ENCODE measurements around the gene SRSF7. TPM values are rescaled to one million over a fixed set of nuclear protein-coding genes. Genes with fewer than 3 reads are reported as not detected.
A peak's percentile ranks its signal among the peaks of the same experiment; 100 is the strongest.

SRSF7 gene
- total and polyA plus RNA-seq, 9 of the 15 experiments (the other 6 are each of a cell fraction or from before 2014, with no cell fraction given) = 219 to 726 (median 375) TPM

GRCh38 chr2:38750011-38750890 is 910 bp downstream of the SRSF7 start (continued):
- TF ChIP-seq IRF9 (tag; IDR thresholded peaks at IDR 0.05) (no peak), SLC30A9 (CRISPR knock-in tag; IDR thresholded peaks at IDR 0.05) (no peak), PHB2 (IDR thresholded peaks at IDR 0.05; ENCODE audit: low read depth) (no peak), ZNF699 (CRISPR knock-in tag; IDR thresholded peaks at IDR 0.05; ENCODE audit: insufficient replicate concordance) (no peak), HEY1 (CRISPR knock-in tag; IDR thresholded peaks at IDR 0.05; ENCODE audit: borderline replicate concordance) (no peak), TFAM (CRISPR knock-in tag; conservative IDR thresholded peaks at IDR 0.05) (no peak), TARDBP (IDR thresholded peaks at IDR 0.05) (no peak), ATF1 (CRISPR knock-in tag; IDR thresholded peaks at IDR 0.05) (no peak), ATF1 (tag; IDR thresholded peaks at IDR 0.05) (no peak), KAT2B (IDR thresholded peaks at IDR 0.05; ENCODE audit: low read depth, low read length) (no peak), FUS (optimal IDR thresholded peaks at IDR 0.05; ENCODE audit: low read depth, low read length) (peak; percentile 96), PHB (CRISPR knock-in tag; IDR thresholded peaks at IDR 0.05) (no peak), SNAPC5 (CRISPR knock-in tag; IDR thresholded peaks at IDR 0.05) (no peak), CXXC5 (CRISPR knock-in tag; IDR thresholded peaks at IDR 0.05) (peak; percentile 65), SIN3A (IDR thresholded peaks at IDR 0.05; ENCODE audit: borderline replicate concordance in 2 of 2, control insufficient read depth in 1 of 2, low read depth in 2 of 2, low read length in 2 of 2) (peak in 1 of 2 experiments; percentile 79; a peak in 1 of 4 replicates), POLR2AphosphoS2 (IDR thresholded peaks at IDR 0.05; ENCODE audit: low read length) (0 out of 2 replicates have a peak, but pooled peaks have one; percentile 1), NR2C1 (IDR thresholded peaks at IDR 0.05) (no peak), NR2C1 (tag; IDR thresholded peaks at IDR 0.05) (no peak), ELF2 (CRISPR knock-in tag; IDR thresholded peaks at IDR 0.05) (0 out of 2 replicates have a peak, but pooled peaks have one; percentile 15), FOXA3 (CRISPR knock-in tag; conservative IDR thresholded peaks at IDR 0.05 in 1 of 2, IDR thresholded peaks at IDR 0.05 in 1 of 2) (peak in 1 of 2 experiments; percentile 23; a peak in 1 of 4 replicates), CREB3L1 (IDR thresholded peaks at IDR 0.05; ENCODE audit: borderline replicate concordance, low read depth) (no peak), NR1H2 (CRISPR knock-in tag; IDR thresholded peaks at IDR 0.05) (no peak), ILF3 (IDR thresholded peaks at IDR 0.05; ENCODE audit: borderline replicate concordance) (0 out of 2 replicates have a peak, but pooled peaks have one; percentile 13), SRSF3 (IDR thresholded peaks at IDR 0.05; ENCODE audit: insufficient read depth, low read length) (no peak), MYNN (IDR thresholded peaks at IDR 0.05) (no peak), MYNN (CRISPR knock-in tag; IDR thresholded peaks at IDR 0.05) (no peak)
- TF ChIP-seq, protein P1, sequence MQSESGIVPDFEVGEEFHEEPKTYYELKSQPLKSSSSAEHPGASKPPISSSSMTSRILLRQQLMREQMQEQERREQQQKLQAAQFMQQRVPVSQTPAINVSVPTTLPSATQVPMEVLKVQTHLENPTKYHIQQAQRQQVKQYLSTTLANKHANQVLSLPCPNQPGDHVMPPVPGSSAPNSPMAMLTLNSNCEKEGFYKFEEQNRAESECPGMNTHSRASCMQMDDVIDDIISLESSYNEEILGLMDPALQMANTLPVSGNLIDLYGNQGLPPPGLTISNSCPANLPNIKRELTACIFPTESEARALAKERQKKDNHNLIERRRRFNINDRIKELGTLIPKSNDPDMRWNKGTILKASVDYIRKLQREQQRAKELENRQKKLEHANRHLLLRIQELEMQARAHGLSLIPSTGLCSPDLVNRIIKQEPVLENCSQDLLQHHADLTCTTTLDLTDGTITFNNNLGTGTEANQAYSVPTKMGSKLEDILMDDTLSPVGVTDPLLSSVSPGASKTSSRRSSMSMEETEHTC (IDR thresholded peaks at IDR 0.05) = no peak

Data from K562 (cell line).